Vagina (tissue), 2 donors: ENCODE measurements around the gene MTHFSD.

Experiments used
- CTCF ChIP-seq, 3 experiments: fragments of 450-650 bp in 2 of 3; fragments of 200-600 bp in 1 of 3; sonication (generic) in 1 of 3; IDR thresholded peaks; one replicate each; pipeline ENCODE4 v1.5.1; 2017 to 2019; ENCODE audit warnings: antibody characterized with exemption in 3 of 3, mild to moderate bottlenecking in 2 of 3, moderate library complexity in 2 of 3
- POLR2A ChIP-seq, 2 donors: fragments of 450-650 bp; IDR thresholded peaks; one replicate each; pipeline ENCODE4 v1.6.1; 2017; ENCODE audit warnings: antibody characterized with exemption in 2 of 2, mild to moderate bottlenecking in 2 of 2, moderate library complexity in 2 of 2
- POLR2AphosphoS5 ChIP-seq, 2 donors: sonication (generic); formaldehyde crosslinking; IDR thresholded peaks; one replicate each; pipeline ENCODE4 v1.9.0; 2017; ENCODE audit warnings: antibody characterized with exemption in 2 of 2, mild to moderate bottlenecking in 2 of 2, low read depth in 1 of 2; ENCODE audit not compliant: insufficient read depth in 1 of 2

- TF ChIP-seq CTCF (IDR thresholded peaks at IDR 0.05) (peak in 1 of 3 experiments; percentile 24), POLR2A (IDR thresholded peaks at IDR 0.05) (peak in 1 of 2 donors; percentile 39), POLR2AphosphoS5 (IDR thresholded peaks at IDR 0.05; ENCODE audit: insufficient read depth in 1 of 2, low read depth in 1 of 2) (peak in 1 of 2 donors; percentile 62)
These were observed 20.9 kb upstream of the MTHFSD start for GRCh38 chr16:86575754-86576557.
